Gastroesophageal sphincter (tissue), 4 donors: ENCODE data around the gene FOSL2. TPM values are rescaled to one million over a fixed set of nuclear protein-coding genes. Genes with fewer than 3 reads are reported as not detected.

ENCODE experiments used
- ATAC-seq: fragments of 150-250 bp; one replicate; pipeline ENCODE4 v1.9.1; 2016; ENCODE audit warnings: mild to moderate bottlenecking, moderate library complexity
- H3K27ac ChIP-seq, 4 donors: fragments of 200-600 bp; sonication (generic) in 3 of 4; 1 replicate in 3 of 4; 2 replicates in 1 of 4; pipeline ENCODE4 v1.5.1; 2016 to 2019
- H3K27me3 ChIP-seq: fragments of 200-600 bp; sonication (generic); one replicate; pipeline ENCODE4 v1.5.1; 2019
- H3K36me3 ChIP-seq, 2 donors: fragments of 200-600 bp; sonication (generic); one replicate each; pipeline ENCODE4 v1.5.1; 2019; ENCODE audit warnings: control low read depth in 1 of 2
- H3K4me1 ChIP-seq, 3 donors: fragments of 200-600 bp; sonication (generic); 1 replicate in 2 of 3; 2 replicates in 1 of 3; pipeline ENCODE4 v1.5.1; 2016 to 2019; ENCODE audit warnings: control low read depth in 2 of 3
- H3K4me3 ChIP-seq, 2 donors: fragments of 200-600 bp; sonication (generic); one replicate each; pipeline ENCODE4 v1.5.1; 2019; ENCODE audit warnings: mild to moderate bottlenecking in 1 of 2, moderate library complexity in 1 of 2
- H3K9me3 ChIP-seq, 3 donors: fragments of 200-600 bp; sonication (generic); one replicate each; pipeline ENCODE4 v1.5.1; 2017 to 2019; ENCODE audit warnings: control low read depth in 2 of 3
- CTCF ChIP-seq, 4 experiments: fragments of 200-600 bp in 2 of 4; fragments of 450-650 bp in 2 of 4; sonication (generic) in 1 of 4; IDR thresholded peaks; one replicate each; pipeline ENCODE4 v1.5.1; 2017 to 2019; ENCODE audit warnings: antibody characterized with exemption in 4 of 4, mild to moderate bottlenecking in 2 of 4, moderate library complexity in 2 of 4
- EP300 ChIP-seq: sonication (generic); formaldehyde crosslinking; IDR thresholded peaks from one replicate; pipeline ENCODE4 v1.6.1; 2017; ENCODE audit warnings: antibody characterized with exemption, mild to moderate bottlenecking
- POLR2A ChIP-seq, 2 donors: fragments of 450-650 bp; IDR thresholded peaks; one replicate each; pipeline ENCODE4 v1.6.1; 2017; ENCODE audit warnings: antibody characterized with exemption in 2 of 2, mild to moderate bottlenecking in 2 of 2, moderate library complexity in 1 of 2
- POLR2AphosphoS5 ChIP-seq: sonication (generic); formaldehyde crosslinking; IDR thresholded peaks from one replicate; pipeline ENCODE4 v1.6.1; 2017; ENCODE audit warnings: antibody characterized with exemption
- WGBS, 2 donors: methylation state at CpG; one replicate each; pipeline ENCODE4 v1.1.5; 2018; ENCODE audit warnings: low coverage in 1 of 2; 5-methylcytosine and 5-hydroxymethylcytosine counted together
- total RNA-seq, 4 donors: library from RNA; depleted of rRNA; stranded (reverse); fragments of >200 nt; gene quantifications; one replicate each; pipeline ENCODE4 v1.1.0, GENCODE V29; 2016

Gene FOSL2
- total RNA-seq, 4 donors from 2014 or later = 75.3 to 152 (median 132) TPM

GRCh38 chr2:28363686-28364280 lies 28.9 kb upstream of the FOSL2 start:
- H3K4me1 ChIP-seq = no peaks in the 10 kb centered on the region
- ATAC-seq = no peak
- 92% methylated on average over 2 of the region's 11 CpGs; no CpG with 5 or more reads in 1 of the 2 donors for WGBS, 2 donors

GRCh38 chr2:28364610-28365009 lies 28.0 kb upstream of the FOSL2 start:
- H3K27ac ChIP-seq = no peak overlapping the region
- no peak overlapping the region for H3K4me3 ChIP-seq
- no peak for ATAC-seq
- TF ChIP-seq POLR2A (IDR thresholded peaks at IDR 0.05) = no peak
- TF ChIP-seq EP300 = no peak
- TF ChIP-seq CTCF (IDR thresholded peaks at IDR 0.05) = no peak
- TF ChIP-seq POLR2AphosphoS5 = no peak
- 80 to 88% methylated on average over 3 of the region's 3 CpGs for WGBS, 2 donors
- no peaks in the 10 kb centered on the region for H3K4me1 ChIP-seq
- H3K36me3 ChIP-seq = no peaks in the 10 kb centered on the region
- no peaks in the 10 kb centered on the region for H3K27me3 ChIP-seq
- H3K9me3 ChIP-seq = no peaks in the 10 kb centered on the region

More at GRCh38 chr2:28363686-28364280, 28.9 kb upstream of the FOSL2 start:
- H3K9me3 ChIP-seq = no peaks in the 10 kb centered on the region
- TF ChIP-seq CTCF (IDR thresholded peaks at IDR 0.05) (no peak), EP300 (no peak), POLR2AphosphoS5 (no peak), POLR2A (IDR thresholded peaks at IDR 0.05) (no peak)
- no peak overlapping the region for H3K27ac ChIP-seq
- no peaks in the 10 kb centered on the region for H3K36me3 ChIP-seq
- no peak overlapping the region for H3K4me3 ChIP-seq
- no peaks in the 10 kb centered on the region for H3K27me3 ChIP-seq

GRCh38 chr2:28365158-28365557 lies 27.5 kb upstream of the FOSL2 start:
- TF ChIP-seq EP300 (no peak), POLR2AphosphoS5 (no peak), POLR2A (IDR thresholded peaks at IDR 0.05) (no peak), CTCF (IDR thresholded peaks at IDR 0.05) (no peak)
- Histone ChIP-seq H3K4me1 (no peaks in the 10 kb centered on the region), H3K27ac (no peak overlapping the region), H3K27me3 (no peaks in the 10 kb centered on the region), H3K4me3 (no peak overlapping the region), H3K36me3 (no peaks in the 10 kb centered on the region), H3K9me3 (no peaks in the 10 kb centered on the region)
- no peak for ATAC-seq
- 60 to 62% methylated on average over 2 to 4 of the region's 8 CpGs for WGBS, 2 donors

GRCh38 chr2:28366149-28366495 lies 26.5 kb upstream of the FOSL2 start:
- WGBS, 2 donors = 87% methylated on average over 4 of the region's 10 CpGs; no CpG with 5 or more reads in 1 of the 2 donors
- no peak overlapping the region for H3K27ac ChIP-seq
- no peaks in the 10 kb centered on the region for H3K36me3 ChIP-seq
- no peaks in the 10 kb centered on the region for H3K4me1 ChIP-seq
- no peaks in the 10 kb centered on the region for H3K9me3 ChIP-seq
- no peaks in the 10 kb centered on the region for H3K27me3 ChIP-seq
- no peak overlapping the region for H3K4me3 ChIP-seq
- peak; percentile 6 for ATAC-seq
- no peak for TF ChIP-seq POLR2A (IDR thresholded peaks at IDR 0.05)
- no peak for TF ChIP-seq CTCF (IDR thresholded peaks at IDR 0.05)
- TF ChIP-seq POLR2AphosphoS5 = no peak
- TF ChIP-seq EP300 = no peak

- peak; percentile 45 for ATAC-seq
- WGBS, 2 donors = 73 to 75% methylated on average over 3 to 15 of the region's 19 CpGs
- H3K27me3 ChIP-seq = no peaks in the 10 kb centered on the region
These were observed 26.0 kb upstream of the FOSL2 start for GRCh38 chr2:28366496-28367282.

More at GRCh38 chr2:28366496-28367282, 26.0 kb upstream of the FOSL2 start:
- H3K4me1 ChIP-seq = no peaks in the 10 kb centered on the region
- no peaks in the 10 kb centered on the region for H3K9me3 ChIP-seq
- H3K4me3 ChIP-seq = no peak overlapping the region
- TF ChIP-seq POLR2A (IDR thresholded peaks at IDR 0.05) (no peak), CTCF (IDR thresholded peaks at IDR 0.05) (no peak), EP300 (no peak), POLR2AphosphoS5 (no peak)
- H3K27ac ChIP-seq = no peak overlapping the region
- H3K36me3 ChIP-seq = no peaks in the 10 kb centered on the region
